A673 (cell line): ENCODE results near the gene CCNDBP1. TPM values are rescaled to one million over a fixed set of nuclear protein-coding genes. Genes with fewer than 3 reads are reported as not detected.

Experiments
- BruUV-seq: library from RNA; stranded (reverse); fragments of 400-500 nt; replicated peaks from 2 replicates; lab custom pipeline; 2021; lab: Mats Ljungman, UMichigan
- CTCF ChIA-PET: fragments of 300-600 bp; sonication (Branson Sonifier 250); formaldehyde crosslinking; loops from one replicate; lab custom pipeline; 2022; ENCODE audit warnings: antibody characterized with exemption; lab: Charles Lee
- POLR2A ChIA-PET: fragments of 300-600 bp; sonication (Branson Sonifier 250); formaldehyde crosslinking; loops from one replicate; lab custom pipeline; 2022; ENCODE audit warnings: antibody characterized with exemption; ENCODE audit not compliant: low non-redundant PET; lab: Charles Lee
- DNase-seq: peaks from one replicate; pipeline ENCODE4 v3.0.0-alpha.2; 2015; ENCODE audit warnings: low spot score
- H3K27ac ChIP-seq: fragments of 200-600 bp; sonication (generic); 2 replicates; pipeline ENCODE4 v1.5.1; 2016; ENCODE audit warnings: mixed run types, low read depth, mild to moderate bottlenecking, mixed read lengths, antibody characterized with exemption, low read length; ENCODE audit not compliant: poor library complexity, severe bottlenecking
- H3K27me3 ChIP-seq: fragments of 200-600 bp; sonication (generic); replicated peaks from 2 replicates; pipeline ENCODE4 v1.6.1; 2017; ENCODE audit warnings: mixed run types, low read depth, mild to moderate bottlenecking, mixed read lengths, antibody characterized with exemption, low read length; ENCODE audit not compliant: insufficient read depth, poor library complexity
- H3K36me3 ChIP-seq: fragments of 200-600 bp; sonication (generic); 2 replicates; pipeline ENCODE4 v1.6.1; 2016; ENCODE audit warnings: mixed run types, mild to moderate bottlenecking, mixed read lengths, antibody characterized with exemption, low read length; ENCODE audit not compliant: insufficient read depth, poor library complexity, severe bottlenecking
- H3K4me1 ChIP-seq: fragments of 200-600 bp; sonication (generic); 2 replicates; pipeline ENCODE4 v1.6.1; 2017; ENCODE audit warnings: mixed run types, mild to moderate bottlenecking, mixed read lengths, antibody characterized with exemption, low read length; ENCODE audit not compliant: insufficient read depth, poor library complexity, severe bottlenecking
- H3K4me3 ChIP-seq: fragments of 200-600 bp; sonication (generic); 2 replicates; pipeline ENCODE4 v1.5.1; 2016; ENCODE audit warnings: low read depth, mixed run types, mild to moderate bottlenecking, mixed read lengths, low read length; ENCODE audit not compliant: poor library complexity, severe bottlenecking
- H3K9me3 ChIP-seq: fragments of 200-600 bp; sonication (generic); 2 replicates; pipeline ENCODE4 v1.6.1; 2016; ENCODE audit warnings: mixed run types, low read depth, mild to moderate bottlenecking, mixed read lengths, antibody characterized with exemption, low read length; ENCODE audit not compliant: poor library complexity, severe bottlenecking
- CTCF ChIP-seq: fragments of 300-800, 200-600 bp; sonication (generic); conservative IDR thresholded peaks from 2 replicates; pipeline ENCODE4 v1.5.1; 2017; ENCODE audit warnings: low read depth, mild to moderate bottlenecking, antibody characterized with exemption, low read length, moderate library complexity, mixed read lengths
- EZH2 ChIP-seq: fragments of 200-600 bp; sonication (generic); IDR thresholded peaks from 2 replicates; pipeline ENCODE4 v1.6.1; 2017; ENCODE audit warnings: borderline replicate concordance, low read depth, mild to moderate bottlenecking, mixed read lengths, antibody characterized with exemption, low read length; ENCODE audit not compliant: poor library complexity, severe bottlenecking
- intact Hi-C: fragments of 100-400 bp; cut with micrococcal nuclease; formaldehyde crosslinking; loops from one replicate; pipeline ENCODE4 v1.10.0; 2022; ENCODE audit not compliant: unreplicated experiment
- total RNA-seq: library from RNA; stranded (reverse); gene quantifications from 2 replicates; pipeline ENCODE4 v1.2.3, GENCODE V29; 2021

The CCNDBP1 gene
- total RNA-seq, 1 experiment from 2014 or later: 16.7 TPM

GRCh38 chr15:43213466-43213865 is 28.3 kb downstream of the CCNDBP1 start:
- no peaks in the 10 kb centered on the region for H3K36me3 ChIP-seq
- intact Hi-C loops: no loop called here
- no TSS peak for BruUV-seq
- DNase-seq: no peak
- no peaks in the 10 kb centered on the region for H3K4me1 ChIP-seq
- POLR2A ChIA-PET: no interaction called here
- TF ChIP-seq CTCF: no peak
- TF ChIP-seq EZH2: no peak
- no peaks in the 10 kb centered on the region for H3K27me3 ChIP-seq
- no peaks in the 10 kb centered on the region for H3K9me3 ChIP-seq
- H3K27ac ChIP-seq: no peak overlapping the region
- CTCF ChIA-PET: interaction anchor here (0.6 to 1.1 kb wide), 2 partner anchors 9 to 43 kb away, joined by 4 to 5 read pairs; no protein-coding TSS in a partner anchor
- H3K4me3 ChIP-seq: no peak overlapping the region

- H3K4me3 ChIP-seq: no peak overlapping the region
- intact Hi-C loops: no loop called here
- H3K9me3 ChIP-seq: no peaks in the 10 kb centered on the region
- H3K4me1 ChIP-seq: no peaks in the 10 kb centered on the region
- no peak for TF ChIP-seq EZH2
- TF ChIP-seq CTCF: no peak
- DNase-seq: no peak
- no peak overlapping the region for H3K27ac ChIP-seq
- H3K36me3 ChIP-seq: no peaks in the 10 kb centered on the region
- CTCF ChIA-PET: interaction anchor here (0.6 kb wide), 1 partner anchor 43 kb away, joined by 5 read pairs; no protein-coding TSS in a partner anchor
- no peaks in the 10 kb centered on the region for H3K27me3 ChIP-seq
- POLR2A ChIA-PET: no interaction called here
- BruUV-seq: no TSS peak
These were observed 29.0 kb downstream of the CCNDBP1 start for GRCh38 chr15:43214169-43214568.

GRCh38 chr15:43214592-43215295 is 29.5 kb downstream of the CCNDBP1 start:
- no peak overlapping the region for H3K4me3 ChIP-seq
- no peaks in the 10 kb centered on the region for H3K36me3 ChIP-seq
- no peak for TF ChIP-seq CTCF
- no peak for TF ChIP-seq EZH2
- BruUV-seq: no TSS peak
- no peaks in the 10 kb centered on the region for H3K9me3 ChIP-seq
- intact Hi-C loops: no loop called here
- H3K27ac ChIP-seq: no peak overlapping the region
- DNase-seq: no peak
- POLR2A ChIA-PET: no interaction called here
- no peaks in the 10 kb centered on the region for H3K27me3 ChIP-seq
- CTCF ChIA-PET: no interaction called here
- H3K4me1 ChIP-seq: no peaks in the 10 kb centered on the region
